Activated CD8-positive, alpha-beta memory T cell treated with anti-CD3 and anti-CD28 coated beads for 36 hours (primary cell): Measurements from ENCODE around the gene TP53I13. TPM values are rescaled to one million over a fixed set of nuclear protein-coding genes. Genes with fewer than 3 reads are reported as not detected.

Experiments used
- CTCF ChIA-PET: fragments of 350-600 bp; sonication (Branson Sonifier 250); formaldehyde crosslinking; loops from one replicate; lab custom pipeline; 2021; ENCODE audit warnings: antibody characterized with exemption; lab: Charles Lee
- POLR2A ChIA-PET: fragments of 350-600 bp; sonication (Branson Sonifier 250); formaldehyde crosslinking; loops from one replicate; lab custom pipeline; 2021; ENCODE audit warnings: antibody characterized with exemption; lab: Charles Lee
- total RNA-seq, 2 experiments: library from RNA; stranded (reverse); gene quantifications; one replicate each; pipeline ENCODE4 v1.2.3, GENCODE V29; 2021

TP53I13 gene
- total RNA-seq, 2 experiments from 2014 or later = 71.7 to 73.2 TPM

DNA sequence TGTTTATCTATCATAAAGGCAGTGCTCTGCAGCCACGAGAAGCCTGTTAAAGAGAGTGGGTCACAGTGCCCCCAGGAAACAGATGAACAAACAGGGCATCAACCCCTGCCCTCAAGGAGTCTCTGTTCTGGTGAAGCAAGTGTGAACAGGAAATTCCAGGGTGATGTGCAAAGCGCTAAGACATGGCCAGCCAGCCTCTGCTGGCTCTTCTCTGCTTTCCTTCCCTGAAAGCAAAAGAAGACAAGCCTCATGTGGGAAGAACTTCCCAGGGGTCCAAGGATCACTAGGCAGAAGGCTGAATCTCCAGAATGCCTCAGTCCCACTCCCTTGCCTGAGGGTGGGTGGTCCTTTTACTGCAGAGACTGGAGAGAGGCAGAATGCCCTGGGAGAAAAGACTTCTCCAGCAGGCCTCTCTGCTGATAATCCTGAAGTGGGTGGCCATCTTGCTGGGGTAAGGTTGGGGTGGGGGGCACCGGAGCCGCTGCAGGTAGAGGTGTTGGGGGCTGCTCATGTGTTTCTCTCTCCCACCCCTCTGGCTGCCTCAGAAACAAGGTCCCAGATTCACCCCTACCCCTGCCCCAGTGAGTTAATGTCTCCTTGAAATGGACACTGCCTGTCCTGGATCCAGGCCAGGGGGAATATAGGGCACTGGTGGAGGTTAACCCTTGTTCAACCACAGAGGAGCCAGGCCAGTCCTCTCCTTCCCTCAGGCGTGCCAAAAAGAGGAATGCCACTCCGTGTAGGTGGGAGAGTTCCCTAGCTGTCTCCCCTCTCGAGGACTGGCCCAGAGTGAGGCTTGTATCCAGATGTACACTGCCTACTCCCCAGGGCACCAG is 26.8 kb downstream of the TP53I13 start:
- CTCF ChIA-PET = interaction anchor here (2.9 to 4.7 kb wide), 2 partner anchors 18 to 20 kb away, joined by 12 to 97 read pairs; no protein-coding TSS in a partner anchor
- POLR2A ChIA-PET = interaction anchor here (1.4 kb wide), 1 partner anchor 301 kb away, joined by 3 read pairs; the partner anchor contains the start of gene NUFIP2

DNA sequence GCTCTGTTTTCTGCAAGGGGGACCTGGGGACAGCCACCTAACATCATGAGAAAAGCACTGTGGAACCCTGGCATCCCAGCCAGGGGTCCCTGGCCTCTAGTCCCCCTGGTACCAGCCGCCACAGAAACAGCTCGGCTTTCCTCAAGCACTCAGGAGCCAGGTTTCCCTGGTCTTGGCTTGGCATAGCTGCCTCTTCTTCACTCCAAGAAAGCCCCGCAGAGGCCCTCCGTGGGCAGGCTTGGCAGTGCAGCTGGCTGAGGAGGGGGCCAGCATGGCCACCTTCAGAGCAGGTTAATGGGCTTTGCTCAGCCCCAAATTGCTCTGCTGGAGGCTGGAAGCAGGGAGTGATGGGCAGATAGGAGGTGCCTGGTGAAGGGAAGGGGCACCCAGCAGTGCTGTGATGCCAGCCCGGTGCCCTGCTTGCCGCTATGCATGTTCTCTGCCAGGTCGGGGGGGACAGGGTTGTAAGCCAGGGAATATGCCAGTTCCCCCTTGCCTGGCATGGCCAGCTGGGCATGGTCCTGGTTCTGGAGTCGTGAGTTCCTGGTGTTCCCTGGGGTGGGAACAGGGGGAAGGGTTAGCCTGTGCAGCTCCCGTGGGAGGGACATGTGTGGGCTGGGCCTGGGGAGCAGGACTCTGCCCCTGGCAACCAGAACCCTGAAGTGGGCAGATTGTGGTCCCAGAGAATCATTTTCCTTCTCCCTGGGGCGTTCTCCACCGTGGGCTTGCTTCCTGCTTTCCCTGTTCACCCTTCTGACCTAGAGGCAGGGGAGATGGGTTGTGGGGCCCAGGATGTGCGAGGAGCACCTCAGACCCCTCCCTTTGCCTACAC is 27.7 kb downstream of the TP53I13 start:
- ChIA-PET POLR2A (no interaction called here), CTCF (interaction anchor here (0.5 to 2.9 kb wide), 2 partner anchors 11 to 17 kb away, joined by 4 to 12 read pairs; no protein-coding TSS in a partner anchor)

DNA sequence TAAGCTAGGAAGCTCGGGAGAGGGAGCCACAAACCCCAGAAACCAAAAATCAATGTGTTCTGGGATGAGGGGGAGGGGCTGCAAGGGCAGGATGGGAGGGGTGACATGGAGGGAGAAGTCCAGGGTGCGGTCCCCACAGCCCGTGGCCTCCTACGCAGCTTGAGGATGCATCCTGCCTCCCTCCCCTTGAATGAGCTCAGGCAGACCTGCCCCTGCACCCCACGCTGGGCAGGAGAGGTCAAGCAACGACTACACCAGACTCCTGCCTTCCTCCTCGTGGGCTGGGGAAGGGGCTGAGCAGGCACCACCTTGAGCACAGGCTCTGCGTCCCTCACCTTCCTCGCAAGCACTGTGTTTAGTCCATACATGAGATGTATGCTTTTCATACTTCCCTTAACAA is 28.3 kb downstream of the TP53I13 start:
- ChIA-PET POLR2A (no interaction called here), CTCF (interaction anchor here (0.5 to 2.9 kb wide), 3 partner anchors 10 to 28 kb away, joined by 3 to 12 read pairs (median 4); partner anchors contain the start of gene TP53I13)

- CTCF ChIA-PET = interaction anchor here (1.1 to 2.9 kb wide), 3 partner anchors 16 to 29 kb away, joined by 3 to 12 read pairs (median 4); partner anchors contain the start of gene TP53I13
- POLR2A ChIA-PET = no interaction called here
These were observed 29.1 kb downstream of the TP53I13 start for GRCh38 chr17:29597361-29598172.

- CTCF ChIA-PET = no interaction called here
- POLR2A ChIA-PET = no interaction called here
These were observed 34.7 kb downstream of the TP53I13 start for GRCh38 chr17:29603109-29603674.

- ChIA-PET POLR2A (no interaction called here), CTCF (interaction anchor here (1.1 to 1.3 kb wide), 3 partner anchors 10 to 20 kb away, joined by 3 to 9 read pairs (median 3); no protein-coding TSS in a partner anchor)
These were observed 39.2 kb downstream of the TP53I13 start for GRCh38 chr17:29607557-29608195.

GRCh38 chr17:29608986-29609385 is 40.5 kb downstream of the TP53I13 start:
- ChIA-PET CTCF (interaction anchor here (0.6 to 1.3 kb wide), 3 partner anchors 9 to 170 kb away, joined by 3 to 9 read pairs (median 3); no protein-coding TSS in a partner anchor), POLR2A (interaction anchor here (0.6 kb wide), 1 partner anchor 17 kb away, joined by 3 read pairs; no protein-coding TSS in a partner anchor)

DNA sequence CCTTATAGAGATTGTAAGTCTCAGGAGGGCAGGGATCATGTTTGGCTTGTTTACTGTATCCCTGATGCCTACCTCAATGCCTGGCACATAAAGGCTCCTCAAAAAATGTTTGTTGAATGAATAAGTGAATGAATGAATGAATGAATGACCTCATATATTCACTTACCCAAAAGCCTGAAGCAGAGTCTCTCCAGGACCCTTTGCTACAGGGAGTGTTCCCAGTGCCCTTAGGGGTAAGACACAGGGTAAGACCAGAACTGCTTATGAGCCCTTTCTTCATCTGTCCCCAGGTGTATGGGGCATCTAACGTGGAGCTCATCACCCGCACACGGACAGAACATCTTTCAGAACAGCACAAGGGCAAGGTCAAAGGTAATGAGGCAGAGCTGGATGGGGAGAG is 41.9 kb downstream of the TP53I13 start:
- CTCF ChIA-PET = interaction anchor here (1.0 kb wide), 1 partner anchor 18 kb away, joined by 6 read pairs; the partner anchor contains the start of gene ANKRD13B
- POLR2A ChIA-PET = no interaction called here

- ChIA-PET POLR2A (interaction anchor here (1.0 kb wide), 1 partner anchor 24 kb away, joined by 3 read pairs; no protein-coding TSS in a partner anchor), CTCF (interaction anchor here (0.6 to 0.9 kb wide), 2 partner anchors 20 to 21 kb away, joined by 3 to 5 read pairs; no protein-coding TSS in a partner anchor)
These were observed 43.0 kb downstream of the TP53I13 start for GRCh38 chr17:29611351-29612093.

GRCh38 chr17:29612094-29612403 is 43.5 kb downstream of the TP53I13 start:
- POLR2A ChIA-PET = interaction anchor here (1.0 kb wide), 1 partner anchor 24 kb away, joined by 3 read pairs; no protein-coding TSS in a partner anchor
- CTCF ChIA-PET = interaction anchor here (0.6 to 0.9 kb wide), 2 partner anchors 20 to 21 kb away, joined by 3 to 5 read pairs; no protein-coding TSS in a partner anchor

DNA sequence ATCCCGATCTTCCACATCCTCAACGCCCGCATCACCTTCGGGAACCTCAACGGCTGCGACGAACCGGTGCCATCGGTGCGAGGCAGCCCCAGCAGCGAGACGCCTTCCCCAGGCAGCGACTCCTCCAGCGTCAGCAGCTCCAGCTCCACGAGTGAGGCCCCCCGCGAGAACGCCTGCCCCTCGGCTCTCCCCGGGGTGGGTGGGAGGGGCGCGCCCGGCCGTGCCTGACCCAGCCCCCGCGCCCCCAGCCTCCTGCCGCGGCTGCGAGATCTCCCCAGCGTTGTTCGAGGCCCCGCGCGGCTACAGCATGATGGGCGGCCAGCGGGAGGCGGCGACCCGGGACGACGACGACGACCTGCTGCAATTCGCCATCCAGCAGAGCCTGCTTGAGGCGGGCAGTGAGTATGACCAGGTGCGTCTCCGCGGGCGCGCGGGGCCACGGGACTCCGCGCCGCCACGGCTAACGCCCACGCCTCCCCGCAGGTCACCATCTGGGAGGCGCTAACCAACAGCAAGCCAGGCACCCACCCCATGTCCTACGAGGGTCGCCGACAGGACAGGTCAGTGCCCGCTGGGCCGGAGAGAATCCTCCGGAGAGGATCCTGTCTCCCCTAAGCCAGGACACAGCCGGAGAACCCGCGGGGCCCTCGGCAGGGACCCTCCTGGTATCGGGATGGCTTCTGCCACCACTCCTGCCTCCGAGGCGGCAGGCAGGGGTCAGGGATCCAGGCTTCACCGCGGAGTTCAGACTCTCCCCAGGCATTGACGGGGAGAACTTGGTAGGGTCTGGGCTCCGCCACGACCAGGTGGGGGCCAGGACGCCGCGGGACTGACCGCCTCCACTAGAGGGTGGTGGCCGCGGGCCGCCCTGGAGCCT is 44.1 kb downstream of the TP53I13 start:
- CTCF ChIA-PET = interaction anchor here (0.5 to 6.1 kb wide), 8 partner anchors 16 to 148 kb away, joined by 3 to 97 read pairs (median 4); partner anchors contain the start of gene ANKRD13B
- POLR2A ChIA-PET = interaction anchor here (0.6 to 1.0 kb wide), 4 partner anchors 19 to 100 kb away, joined by 3 to 7 read pairs (median 4); no protein-coding TSS in a partner anchor

DNA sequence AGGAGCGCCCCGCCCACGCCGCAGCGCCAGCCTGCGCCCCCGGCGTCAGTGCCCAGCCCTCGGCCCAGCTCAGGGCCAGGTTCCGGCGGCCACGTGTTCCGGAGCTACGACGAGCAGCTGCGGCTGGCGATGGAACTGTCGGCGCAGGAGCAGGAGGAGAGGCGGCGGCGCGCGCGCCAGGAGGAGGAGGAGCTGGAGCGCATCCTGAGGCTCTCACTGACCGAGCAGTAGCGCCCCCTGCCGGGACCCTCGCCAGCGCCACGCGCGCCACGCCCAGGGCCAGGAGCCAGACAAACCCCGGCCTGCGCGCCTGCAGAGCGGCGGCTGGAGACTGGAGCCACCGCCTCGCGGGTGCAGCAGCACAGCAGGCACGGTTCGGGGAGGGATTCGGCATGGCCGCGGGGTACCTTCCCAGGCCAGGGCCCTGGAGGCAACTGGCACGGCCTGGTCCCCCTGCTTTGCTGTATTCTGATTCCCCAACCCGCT is 44.9 kb downstream of the TP53I13 start:
- CTCF ChIA-PET = interaction anchor here (0.5 to 6.1 kb wide), 8 partner anchors 16 to 147 kb away, joined by 3 to 97 read pairs (median 4); partner anchors contain the start of gene ANKRD13B
- POLR2A ChIA-PET = interaction anchor here (0.5 to 1.0 kb wide), 5 partner anchors 20 to 153 kb away, joined by 3 to 7 read pairs (median 3); no protein-coding TSS in a partner anchor

- ChIA-PET POLR2A (interaction anchor here (0.5 to 1.0 kb wide), 3 partner anchors 20 to 153 kb away, joined by 3 to 5 read pairs (median 3); no protein-coding TSS in a partner anchor), CTCF (interaction anchor here (0.8 to 6.1 kb wide), 7 partner anchors 15 to 146 kb away, joined by 3 to 97 read pairs (median 4); partner anchors contain the start of gene ANKRD13B)
These were observed 45.4 kb downstream of the TP53I13 start for GRCh38 chr17:29613856-29614255.

DNA sequence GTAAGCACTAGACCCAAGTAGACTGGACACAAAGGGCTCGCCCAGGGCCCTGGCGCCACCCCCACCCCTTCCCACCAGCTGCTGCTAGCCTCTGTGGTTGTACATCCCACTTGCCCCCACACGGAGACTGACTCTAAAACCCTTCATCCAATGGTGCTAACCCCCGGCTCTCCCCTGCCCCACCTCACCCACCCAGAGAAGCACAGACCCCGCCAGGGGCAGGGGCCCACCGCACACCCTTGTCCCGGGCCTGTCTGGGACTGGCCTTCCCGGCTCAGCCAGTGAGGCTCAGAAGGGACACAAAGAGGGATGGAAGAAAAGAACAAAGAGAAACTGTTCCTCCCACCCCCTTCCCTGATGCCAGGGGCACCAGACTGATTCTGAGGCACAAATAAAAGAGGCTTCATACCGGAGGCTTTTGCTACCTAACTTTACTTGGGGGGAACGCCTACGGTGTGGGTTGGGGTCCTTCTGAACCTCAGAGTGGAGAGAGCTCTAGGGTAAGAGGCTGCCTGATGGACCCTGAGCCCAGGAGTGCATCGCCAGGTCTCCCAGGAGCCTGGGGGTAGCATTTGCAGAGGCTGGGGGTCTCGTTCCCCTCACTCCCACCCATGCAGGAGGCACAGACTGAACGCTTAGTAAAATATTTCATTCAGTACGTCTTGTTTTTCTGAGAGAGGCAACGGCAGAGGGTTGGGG is 46.0 kb downstream of the TP53I13 start:
- POLR2A ChIA-PET = interaction anchor here (0.7 to 1.0 kb wide), 2 partner anchors 27 to 45 kb away, joined by 3 read pairs; no protein-coding TSS in a partner anchor
- CTCF ChIA-PET = interaction anchor here (0.6 to 6.1 kb wide), 9 partner anchors 14 to 167 kb away, joined by 3 to 97 read pairs (median 4); partner anchors contain the start of genes ABHD15, ANKRD13B and TP53I13
